AG10803 (cell line): Measurements from ENCODE around the gene TMEM132D.

Source experiments
- DNase-seq: peaks from one replicate; pipeline ENCODE4 v3.0.0; 2010; ENCODE audit warnings: low read depth
- H3K4me3 ChIP-seq: 2 replicates; pipeline ENCODE4 v1.5.1; 2011; ENCODE audit warnings: mild to moderate bottlenecking, low read length, control low read depth
- TF ChIP-seq, protein P1 (sequence below): conservative IDR thresholded peaks from 2 replicates; pipeline ENCODE4 v1.5.1; 2011; ENCODE audit warnings: mild to moderate bottlenecking, low read length, control low read depth, inconsistent platforms

Gene TMEM132D

DNA sequence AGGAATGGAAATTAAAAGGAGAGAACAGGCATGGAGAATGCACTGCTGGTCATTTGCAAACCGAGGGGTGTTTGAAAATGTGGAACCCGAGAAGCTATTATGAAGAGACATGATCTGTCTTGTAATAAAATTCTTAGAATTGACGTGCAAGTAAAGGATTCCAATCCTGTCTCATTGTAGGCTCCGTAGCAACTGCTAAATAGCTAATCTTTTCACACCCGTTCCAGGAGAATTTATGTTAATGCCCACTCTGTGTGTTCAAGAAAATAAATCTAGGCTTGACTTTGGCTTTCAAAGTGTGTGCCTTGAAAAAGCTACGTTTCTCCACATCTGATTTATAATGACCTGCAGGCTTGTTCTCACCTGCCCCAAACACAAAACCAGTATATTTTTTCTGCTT lies 669.6 kb downstream of the TMEM132D start:
- TF ChIP-seq, protein P1, sequence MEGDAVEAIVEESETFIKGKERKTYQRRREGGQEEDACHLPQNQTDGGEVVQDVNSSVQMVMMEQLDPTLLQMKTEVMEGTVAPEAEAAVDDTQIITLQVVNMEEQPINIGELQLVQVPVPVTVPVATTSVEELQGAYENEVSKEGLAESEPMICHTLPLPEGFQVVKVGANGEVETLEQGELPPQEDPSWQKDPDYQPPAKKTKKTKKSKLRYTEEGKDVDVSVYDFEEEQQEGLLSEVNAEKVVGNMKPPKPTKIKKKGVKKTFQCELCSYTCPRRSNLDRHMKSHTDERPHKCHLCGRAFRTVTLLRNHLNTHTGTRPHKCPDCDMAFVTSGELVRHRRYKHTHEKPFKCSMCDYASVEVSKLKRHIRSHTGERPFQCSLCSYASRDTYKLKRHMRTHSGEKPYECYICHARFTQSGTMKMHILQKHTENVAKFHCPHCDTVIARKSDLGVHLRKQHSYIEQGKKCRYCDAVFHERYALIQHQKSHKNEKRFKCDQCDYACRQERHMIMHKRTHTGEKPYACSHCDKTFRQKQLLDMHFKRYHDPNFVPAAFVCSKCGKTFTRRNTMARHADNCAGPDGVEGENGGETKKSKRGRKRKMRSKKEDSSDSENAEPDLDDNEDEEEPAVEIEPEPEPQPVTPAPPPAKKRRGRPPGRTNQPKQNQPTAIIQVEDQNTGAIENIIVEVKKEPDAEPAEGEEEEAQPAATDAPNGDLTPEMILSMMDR, result no peak
- DNase-seq, result no peak
- H3K4me3 ChIP-seq, result no peak overlapping the region

DNA sequence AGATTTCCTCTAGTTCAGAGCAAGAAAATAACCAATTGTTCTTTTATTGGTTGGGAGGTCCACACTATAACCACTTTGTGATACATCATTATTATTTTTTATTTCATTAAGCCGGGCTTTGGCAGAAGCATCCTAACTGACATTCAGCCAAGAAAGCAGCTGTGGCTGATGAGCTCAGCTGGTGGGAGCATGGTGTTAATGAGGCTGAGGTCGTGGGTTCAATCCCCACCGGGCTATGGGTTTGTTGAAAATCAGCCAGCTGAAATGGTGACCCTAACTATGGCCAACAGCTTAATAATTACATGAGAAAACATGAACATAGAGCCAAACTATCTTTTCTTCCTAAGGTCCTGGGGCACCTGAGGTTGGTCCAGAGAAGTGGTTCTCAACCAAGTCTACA lies 672.3 kb downstream of the TMEM132D start:
- DNase-seq, result no peak
- TF ChIP-seq, protein P1, result no peak
- no peak overlapping the region for H3K4me3 ChIP-seq

DNA sequence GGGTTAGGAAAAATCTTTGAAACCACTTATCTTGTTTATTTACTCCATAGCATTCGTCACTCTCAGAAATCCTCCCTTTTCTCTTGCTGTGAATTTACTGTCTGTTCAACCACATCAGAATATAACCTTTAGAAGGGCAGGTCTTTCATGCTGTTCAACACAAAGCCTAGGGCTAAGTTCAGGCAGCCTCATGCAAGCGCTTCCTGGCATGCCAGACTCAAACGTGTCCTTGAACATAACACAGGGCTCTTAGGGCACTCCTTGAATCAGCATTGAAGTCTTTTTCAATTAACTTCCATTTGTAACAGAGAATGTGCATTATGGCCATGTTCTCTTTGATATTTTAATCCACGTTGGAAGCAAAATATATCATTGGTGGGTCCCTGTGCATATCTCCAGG lies 672.8 kb downstream of the TMEM132D start:
- H3K4me3 ChIP-seq, result no peak overlapping the region
- DNase-seq, result no peak
- TF ChIP-seq, protein P1, result no peak

DNA sequence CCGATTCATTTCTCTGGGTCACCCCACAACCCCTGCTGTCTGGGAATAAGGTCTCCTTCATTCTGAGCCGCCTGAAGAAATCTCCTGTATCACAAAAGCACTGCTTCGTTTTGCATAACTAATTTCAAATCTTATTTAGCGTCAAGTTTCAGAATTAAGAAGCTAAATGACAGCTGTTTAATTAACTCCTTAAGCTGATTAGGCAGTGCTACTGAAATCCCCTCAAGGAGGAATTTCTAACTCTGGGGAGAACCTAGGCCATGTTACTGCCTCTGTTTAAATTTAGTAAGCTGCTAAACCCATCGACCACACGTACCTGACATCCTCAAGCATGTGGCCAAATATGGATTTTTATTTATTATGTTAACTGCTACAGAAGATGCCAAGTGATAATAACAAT lies 677.0 kb downstream of the TMEM132D start:
- TF ChIP-seq, protein P1, result no peak
- H3K4me3 ChIP-seq, result no peak overlapping the region
- DNase-seq, result no peak

DNA sequence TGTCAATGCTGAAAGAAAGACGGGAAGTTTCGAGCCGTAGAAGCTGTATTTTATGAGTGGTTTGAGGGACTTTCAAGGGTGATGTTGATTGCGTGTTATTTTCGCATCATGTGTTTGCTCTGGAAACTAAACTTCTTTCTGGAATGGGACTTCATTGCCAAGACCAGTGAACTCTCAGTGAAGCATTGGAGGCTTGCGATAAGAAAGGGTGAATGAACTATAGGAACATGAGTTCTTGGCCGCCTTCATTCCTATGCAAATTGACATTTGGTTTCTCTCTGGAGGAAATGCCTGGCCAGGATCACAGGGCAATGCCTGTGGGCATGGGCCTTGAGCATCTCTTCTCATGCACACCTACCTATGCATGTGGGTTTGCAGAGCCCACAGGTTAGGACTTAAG lies 677.8 kb downstream of the TMEM132D start:
- no peak for DNase-seq
- no peak overlapping the region for H3K4me3 ChIP-seq
- TF ChIP-seq, protein P1, result no peak

DNA sequence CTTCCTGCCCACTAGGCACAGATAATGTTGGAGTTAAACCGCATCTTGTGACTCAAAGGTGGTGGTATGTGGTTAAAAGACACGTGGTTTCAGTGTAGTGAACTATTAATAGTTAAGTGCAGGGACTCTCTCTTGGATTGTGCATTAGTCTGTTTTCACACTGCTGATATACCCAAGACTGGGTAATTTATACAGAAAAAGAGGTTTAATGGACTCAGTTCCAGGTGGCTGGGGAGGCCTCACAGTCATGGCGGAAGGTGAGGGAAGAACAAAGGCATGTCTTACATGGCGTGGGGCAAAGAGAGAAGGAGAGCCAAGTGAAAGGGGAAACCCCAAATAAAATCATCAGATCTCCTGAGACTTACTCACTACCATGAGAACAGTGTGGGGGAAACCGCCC lies 688.3 kb downstream of the TMEM132D start:
- no peak overlapping the region for H3K4me3 ChIP-seq
- TF ChIP-seq, protein P1, result no peak

DNA sequence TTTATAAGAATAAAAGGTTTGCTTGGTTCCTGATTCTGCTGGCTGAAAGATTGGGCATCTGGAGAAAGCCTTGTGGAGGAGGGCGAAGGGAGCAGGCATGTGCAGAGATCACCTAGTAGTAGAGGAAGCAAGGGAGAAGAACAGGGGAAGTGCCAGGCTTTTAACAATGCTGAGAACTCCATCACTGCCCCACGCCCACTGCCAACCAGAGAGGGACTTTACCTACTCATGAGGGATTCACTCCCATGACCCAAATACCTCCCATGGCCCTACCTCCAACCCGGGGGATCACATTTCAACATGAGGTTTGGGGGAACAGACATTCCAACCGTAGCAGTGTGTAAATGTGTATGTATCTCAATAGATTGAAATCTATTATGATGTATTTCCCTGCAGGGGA lies 690.3 kb downstream of the TMEM132D start:
- TF ChIP-seq, protein P1, result no peak
- no peak overlapping the region for H3K4me3 ChIP-seq
- no peak for DNase-seq

More for the DNA sequence above, 688.3 kb downstream of the TMEM132D start:
- DNase-seq, result no peak
